Retinal pigment epithelial cell (primary cell): Measurements from ENCODE around the gene LEF1.
A peak's percentile ranks its signal among the peaks of the same experiment; 100 is the strongest.

Experiments used
- DNase-seq: peaks from one replicate; pipeline ENCODE4 v3.0.0-alpha.2; 2010; ENCODE audit warnings: low read depth
- H3K4me3 ChIP-seq: 2 replicates; pipeline ENCODE4 v1.5.1; 2011; ENCODE audit warnings: mild to moderate bottlenecking, low read length, control low read depth, moderate library complexity
- TF ChIP-seq, protein P1 (sequence below): conservative IDR thresholded peaks from 2 replicates; pipeline ENCODE4 v1.5.1; 2011; ENCODE audit warnings: low read depth, low read length, control low read depth, inconsistent platforms

LEF1 gene

DNA sequence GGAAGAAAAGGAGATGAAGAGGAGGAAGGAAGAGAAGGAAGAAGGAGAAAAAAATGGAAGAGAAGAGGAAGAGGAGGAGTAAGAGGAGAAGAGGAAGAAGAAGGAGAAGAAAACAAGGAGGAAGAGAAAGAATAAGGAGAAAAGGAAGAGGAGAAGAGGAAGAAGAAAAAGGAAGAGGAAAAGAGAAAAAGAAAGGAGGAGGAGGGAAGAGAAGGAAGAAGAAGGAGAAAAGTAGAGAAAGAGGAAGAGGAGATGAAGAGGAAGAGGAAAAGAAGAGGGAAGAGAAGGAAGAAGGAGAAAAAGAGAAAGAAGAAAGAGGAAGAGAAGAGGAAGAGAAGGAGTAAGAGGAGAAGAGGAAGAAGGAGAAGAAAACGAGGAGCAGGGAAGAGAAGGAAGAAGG is 11.8 kb upstream of the LEF1 start:
- H3K4me3 ChIP-seq, result no peak overlapping the region
- no peak for DNase-seq
- TF ChIP-seq, protein P1, sequence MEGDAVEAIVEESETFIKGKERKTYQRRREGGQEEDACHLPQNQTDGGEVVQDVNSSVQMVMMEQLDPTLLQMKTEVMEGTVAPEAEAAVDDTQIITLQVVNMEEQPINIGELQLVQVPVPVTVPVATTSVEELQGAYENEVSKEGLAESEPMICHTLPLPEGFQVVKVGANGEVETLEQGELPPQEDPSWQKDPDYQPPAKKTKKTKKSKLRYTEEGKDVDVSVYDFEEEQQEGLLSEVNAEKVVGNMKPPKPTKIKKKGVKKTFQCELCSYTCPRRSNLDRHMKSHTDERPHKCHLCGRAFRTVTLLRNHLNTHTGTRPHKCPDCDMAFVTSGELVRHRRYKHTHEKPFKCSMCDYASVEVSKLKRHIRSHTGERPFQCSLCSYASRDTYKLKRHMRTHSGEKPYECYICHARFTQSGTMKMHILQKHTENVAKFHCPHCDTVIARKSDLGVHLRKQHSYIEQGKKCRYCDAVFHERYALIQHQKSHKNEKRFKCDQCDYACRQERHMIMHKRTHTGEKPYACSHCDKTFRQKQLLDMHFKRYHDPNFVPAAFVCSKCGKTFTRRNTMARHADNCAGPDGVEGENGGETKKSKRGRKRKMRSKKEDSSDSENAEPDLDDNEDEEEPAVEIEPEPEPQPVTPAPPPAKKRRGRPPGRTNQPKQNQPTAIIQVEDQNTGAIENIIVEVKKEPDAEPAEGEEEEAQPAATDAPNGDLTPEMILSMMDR, result no peak

DNA sequence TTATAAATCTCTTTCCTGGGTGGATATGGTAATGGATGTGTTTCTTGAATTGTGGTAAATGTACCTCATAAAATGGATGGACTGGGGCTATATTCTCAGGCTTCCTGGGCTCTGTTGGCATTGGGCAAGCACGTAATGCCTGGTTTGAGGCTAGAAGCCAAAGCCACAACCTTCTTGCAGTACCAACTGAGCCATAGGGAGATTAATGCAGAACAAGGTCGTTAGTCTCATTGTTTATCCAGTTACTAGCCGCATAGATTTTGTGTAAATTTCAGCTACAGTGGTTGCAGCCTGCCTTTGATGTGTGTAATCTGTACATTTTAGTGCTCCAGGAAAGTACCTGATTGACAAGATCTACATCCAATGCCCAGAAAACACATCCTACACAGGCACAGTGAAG is 7.2 kb upstream of the LEF1 start:
- TF ChIP-seq, protein P1, result no peak
- H3K4me3 ChIP-seq, result no peak overlapping the region
- no peak for DNase-seq

DNA sequence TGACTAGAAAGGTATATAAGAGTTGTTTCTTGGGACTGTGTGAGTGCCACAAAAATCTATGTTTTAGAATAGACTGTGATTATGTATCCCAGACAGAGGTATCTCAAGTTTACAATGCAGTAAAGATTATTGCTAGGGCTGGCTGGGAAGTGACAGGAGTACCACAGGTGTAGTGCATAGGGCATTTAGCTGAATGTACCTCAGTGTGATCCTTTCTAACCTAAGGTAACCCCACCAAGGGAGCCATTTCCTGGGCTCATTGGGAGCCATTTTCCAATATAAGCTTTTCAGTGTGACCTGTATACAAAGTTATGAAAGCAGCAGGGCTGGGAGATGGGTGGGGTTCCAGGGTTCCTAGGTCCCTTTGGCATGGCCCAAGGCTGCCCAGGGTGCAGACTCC is 6.1 kb upstream of the LEF1 start:
- no peak for DNase-seq
- H3K4me3 ChIP-seq, result no peak overlapping the region
- TF ChIP-seq, protein P1, result no peak

DNA sequence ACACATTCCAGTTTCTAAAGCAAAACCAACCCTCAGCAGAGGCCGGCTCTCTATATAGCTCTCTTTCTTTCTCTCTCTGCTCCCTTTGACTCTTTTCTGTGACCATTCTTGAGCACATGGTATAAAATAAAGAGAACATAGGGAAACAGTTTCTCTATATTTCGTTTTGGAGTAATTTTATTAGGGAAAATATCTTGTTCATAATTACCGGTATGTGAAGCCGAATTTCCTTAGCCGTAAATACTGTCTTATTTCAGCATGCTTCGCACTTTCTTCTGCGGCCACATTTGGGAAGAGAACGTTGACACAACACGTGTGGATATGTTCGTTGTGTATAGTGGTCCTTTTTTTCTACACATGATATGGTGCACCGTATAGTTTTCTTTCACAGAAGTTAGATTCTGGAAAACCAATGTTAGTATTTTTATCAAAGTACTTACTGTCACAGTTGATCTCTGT is 4.9 kb upstream of the LEF1 start:
- DNase-seq, result no peak
- TF ChIP-seq, protein P1, result no peak
- peak overlapping the region; percentile 59 for H3K4me3 ChIP-seq

DNA sequence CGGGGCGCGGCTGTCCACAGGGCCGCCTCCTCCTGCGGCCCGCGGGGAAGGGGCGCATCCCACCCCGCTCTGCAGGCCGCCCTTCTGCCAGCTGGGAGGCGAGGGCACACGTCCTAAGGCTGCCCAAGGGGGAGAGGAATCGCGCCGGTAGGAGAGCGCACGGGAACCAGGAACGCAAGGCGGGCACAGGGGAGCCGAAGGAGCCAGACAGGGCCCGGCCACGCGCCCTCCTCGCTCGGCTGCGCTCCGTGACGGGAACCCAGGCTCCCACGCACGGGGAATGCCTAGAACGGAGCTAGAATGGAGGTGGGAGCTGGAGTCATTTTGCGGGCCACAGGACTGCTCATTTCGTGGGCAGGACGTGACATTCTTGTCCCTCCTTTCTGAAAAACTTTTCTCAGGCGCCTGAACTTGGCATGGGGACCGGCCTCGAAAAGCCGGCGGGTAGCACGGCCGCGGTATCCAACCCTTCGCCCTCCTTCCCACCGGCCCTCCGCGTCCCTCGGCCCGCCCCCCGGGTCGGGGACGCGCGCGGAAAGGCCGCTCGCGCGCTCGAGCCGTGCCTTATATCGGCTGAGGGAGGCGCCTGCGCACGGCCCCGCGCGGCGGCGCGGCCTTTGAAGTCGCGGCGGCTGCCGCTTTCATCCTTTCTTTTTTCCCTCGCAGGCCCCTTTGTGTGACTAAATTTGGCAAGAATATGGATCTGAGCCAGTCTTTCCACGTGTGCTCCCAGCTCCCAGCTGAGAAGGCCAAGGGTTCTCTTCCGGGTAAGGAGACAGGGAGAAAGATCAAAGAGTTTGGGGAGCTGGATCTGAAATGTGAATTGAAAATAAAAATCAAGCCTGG is 4.2 kb upstream of the LEF1 start:
- TF ChIP-seq, protein P1, result no peak
- no peak for DNase-seq

DNA sequence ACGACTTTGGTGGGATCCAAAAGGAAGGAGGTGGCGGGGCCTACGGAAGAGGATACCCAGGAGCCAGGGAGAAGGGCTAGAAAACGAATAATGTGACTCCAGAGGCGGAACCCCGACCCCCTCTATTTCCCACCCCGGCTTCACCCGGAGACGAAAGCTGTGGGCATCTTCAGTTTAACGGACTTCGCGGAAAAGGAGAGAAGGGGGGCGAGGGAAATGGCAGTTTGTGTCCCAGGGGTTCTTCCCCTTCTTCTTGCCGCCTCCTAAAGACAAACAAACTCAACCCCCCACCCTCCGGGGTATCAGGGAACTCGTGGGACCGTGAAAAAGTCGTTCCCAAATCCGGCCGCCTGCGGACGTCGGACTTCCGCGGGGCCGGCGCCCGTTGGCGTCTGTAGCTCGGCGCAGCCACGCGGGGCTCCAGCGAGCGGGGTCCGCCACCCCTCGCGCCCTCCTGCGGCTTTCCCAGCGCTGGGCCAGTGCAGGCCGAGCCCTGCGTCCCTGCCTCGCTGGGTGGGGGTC is 3.6 kb upstream of the LEF1 start:
- H3K4me3 ChIP-seq, result no peak overlapping the region
- TF ChIP-seq, protein P1, result no peak
- DNase-seq, result no peak

More for the DNA sequence above, 4.2 kb upstream of the LEF1 start:
- peak overlapping the region; percentile 59 for H3K4me3 ChIP-seq
